IMR-90 (cell line): ENCODE results near the gene PAQR9. TPM values are rescaled to one million over a fixed set of nuclear protein-coding genes. Genes with fewer than 3 reads are reported as not detected.

ENCODE experiments used
- ATAC-seq: fragments of 200-7000 bp; cut with Tn5 transposase; 2 replicates; pipeline ENCODE4 v1.9.1; 2020; ENCODE audit warnings: low read depth, mild to moderate bottlenecking, moderate library complexity
- BruUV-seq: library from RNA; stranded (reverse); fragments of 400-500 nt; replicated peaks from 2 replicates; lab custom pipeline; 2021; lab: Mats Ljungman, UMichigan
- CTCF ChIA-PET: fragments of 300-600 bp; formaldehyde crosslinking; extraction: SDS; loops from one replicate; lab custom pipeline; 2021; ENCODE audit warnings: antibody characterized with exemption; lab: Yijun Ruan, JAX
- POLR2A ChIA-PET: fragments of 300-600 bp; sonication (Branson Sonifier 250); formaldehyde crosslinking; loops from one replicate; lab custom pipeline; 2022; ENCODE audit warnings: antibody characterized with exemption; ENCODE audit not compliant: unreplicated experiment; lab: Charles Lee
- DNase-seq: peaks from one replicate; pipeline ENCODE4 v3.0.0; 2013
- H2AFZ ChIP-seq: replicated peaks from 2 replicates; pipeline ENCODE3; 2013; ENCODE audit warnings: low read length, mild to moderate bottlenecking; ENCODE audit not compliant: poor library complexity
- H2AK5ac ChIP-seq: 2 replicates; pipeline ENCODE4 v1.6.1; 2013; ENCODE audit warnings: low read depth, low read length, inconsistent platforms
- H2AK9ac ChIP-seq: replicated peaks from 2 replicates; pipeline ENCODE3; 2013; ENCODE audit warnings: mild to moderate bottlenecking, low read depth, low read length, moderate library complexity; ENCODE audit not compliant: poor library complexity
- H2BK120ac ChIP-seq: 2 replicates; pipeline ENCODE4 v1.6.1; 2013; ENCODE audit warnings: low read depth, low read length, inconsistent platforms
- H2BK15ac ChIP-seq: 3 replicates; pipeline ENCODE4 v1.6.1; 2013; ENCODE audit warnings: low read depth, low read length, inconsistent platforms
- H2BK20ac ChIP-seq: 2 replicates; pipeline ENCODE4 v1.6.1; 2013; ENCODE audit warnings: low read depth, mild to moderate bottlenecking, inconsistent platforms, low read length, moderate library complexity
- H2BK5ac ChIP-seq: 2 replicates; pipeline ENCODE4 v1.6.1; 2013; ENCODE audit warnings: mild to moderate bottlenecking, low read depth, low read length, inconsistent platforms; ENCODE audit not compliant: poor library complexity, severe bottlenecking
- H3K14ac ChIP-seq: replicated peaks from 2 replicates; pipeline ENCODE4 v1.6.1; 2013; ENCODE audit warnings: low read depth, low read length, inconsistent platforms
- H3K18ac ChIP-seq: 2 replicates; pipeline ENCODE4 v1.6.1; 2013; ENCODE audit warnings: low read depth, low read length, control low read depth
- H3K23ac ChIP-seq: 2 replicates; pipeline ENCODE4 v1.6.1; 2013; ENCODE audit warnings: low read depth, low read length, inconsistent platforms
- H3K27ac ChIP-seq: 2 replicates; pipeline ENCODE4 v1.5.1; 2013; ENCODE audit warnings: mild to moderate bottlenecking, control low read depth, low read length; ENCODE audit not compliant: insufficient read depth
- H3K27me3 ChIP-seq: 2 replicates; pipeline ENCODE4 v1.6.1; 2013; ENCODE audit warnings: low read length; ENCODE audit not compliant: control insufficient read depth, insufficient read depth
- H3K36me3 ChIP-seq: 2 replicates; pipeline ENCODE4 v1.6.1; 2013; ENCODE audit warnings: low read length, mixed read lengths; ENCODE audit not compliant: control insufficient read depth, insufficient read depth
- H3K4ac ChIP-seq: 2 replicates; pipeline ENCODE4 v1.6.1; 2013; ENCODE audit warnings: low read depth, low read length, inconsistent platforms
- H3K4me1 ChIP-seq: 2 replicates; pipeline ENCODE4 v1.6.1; 2013; ENCODE audit warnings: low read length, mixed read lengths; ENCODE audit not compliant: control insufficient read depth, insufficient read depth
- H3K4me2 ChIP-seq: 2 replicates; pipeline ENCODE4 v1.6.1; 2013; ENCODE audit warnings: low read depth, mild to moderate bottlenecking, control low read depth, low read length, moderate library complexity
- H3K4me3 ChIP-seq: 2 replicates; pipeline ENCODE4 v1.5.1; 2013; ENCODE audit warnings: low read depth, mild to moderate bottlenecking, control low read depth, low read length, moderate library complexity; ENCODE audit not compliant: insufficient read depth
- H3K56ac ChIP-seq: 2 replicates; pipeline ENCODE4 v1.6.1; 2013; ENCODE audit warnings: low read length, inconsistent platforms; ENCODE audit not compliant: insufficient read depth; ENCODE audit errors: extremely low read depth
- H3K79me1 ChIP-seq, 2 experiments: 2 replicates each; pipeline ENCODE4 v1.6.1; 2013; ENCODE audit warnings: low read length in 2 of 2, inconsistent platforms in 1 of 2, low read depth in 1 of 2
- H3K9ac ChIP-seq: 2 replicates; pipeline ENCODE4 v1.6.1; 2013; ENCODE audit warnings: low read depth, low read length, control low read depth
- H3K9me1 ChIP-seq: 2 replicates; pipeline ENCODE4 v1.6.1; 2013; ENCODE audit warnings: low read length, inconsistent platforms; ENCODE audit not compliant: insufficient read depth
- H3K9me3 ChIP-seq: 2 replicates; pipeline ENCODE4 v1.6.1; 2013; ENCODE audit warnings: low read length; ENCODE audit not compliant: control insufficient read depth, insufficient read depth
- H4K20me1 ChIP-seq: 2 replicates; pipeline ENCODE4 v1.6.1; 2013; ENCODE audit warnings: low read length, inconsistent platforms; ENCODE audit not compliant: insufficient read depth
- H4K5ac ChIP-seq: 2 replicates; pipeline ENCODE4 v1.6.1; 2013; ENCODE audit warnings: mild to moderate bottlenecking, low read depth, low read length, control low read depth
- H4K8ac ChIP-seq, 2 experiments: 2 replicates each; pipeline ENCODE4 v1.6.1; 2013; ENCODE audit warnings: low read depth in 2 of 2, low read length in 2 of 2, control low read depth in 1 of 2, inconsistent platforms in 1 of 2
- H4K91ac ChIP-seq: 2 replicates; pipeline ENCODE4 v1.6.1; 2013; ENCODE audit warnings: low read depth, low read length, inconsistent platforms; ENCODE audit not compliant: insufficient read depth
- BHLHE40 ChIP-seq: fragments of 150-350 bp; IDR thresholded peaks from 2 replicates; pipeline ENCODE4 v1.6.1; 2016; ENCODE audit warnings: mild to moderate bottlenecking, low read depth, low read length
- CEBPB ChIP-seq: IDR thresholded peaks from 2 replicates; pipeline ENCODE4 v1.6.1; 2012; ENCODE audit warnings: low read depth, low read length, improper control_type of control experiment
- CHD1 ChIP-seq: IDR thresholded peaks from 2 replicates; pipeline ENCODE4 v1.6.1; 2012; ENCODE audit warnings: low read depth, low read length, improper control_type of control experiment
- FOS ChIP-seq: fragments of 150-350 bp; IDR thresholded peaks from 2 replicates; pipeline ENCODE4 v1.6.1; 2016; ENCODE audit warnings: low read depth, low read length
- MAFK ChIP-seq: IDR thresholded peaks from 2 replicates; pipeline ENCODE4 v1.6.1; 2012; ENCODE audit warnings: low read depth, low read length, improper control_type of control experiment
- MAZ ChIP-seq: IDR thresholded peaks from 2 replicates; pipeline ENCODE4 v1.6.1; 2012; ENCODE audit warnings: low read depth, mild to moderate bottlenecking, low read length, improper control_type of control experiment, moderate library complexity, borderline replicate concordance
- MXI1 ChIP-seq: IDR thresholded peaks from 2 replicates; pipeline ENCODE4 v1.6.1; 2012; ENCODE audit warnings: low read depth, mild to moderate bottlenecking, low read length, moderate library complexity, borderline replicate concordance
- NFE2L2 ChIP-seq: fragments of 150-350 bp; IDR thresholded peaks from 2 replicates; pipeline ENCODE4 v1.6.1; 2016; ENCODE audit warnings: low read depth, mild to moderate bottlenecking, low read length
- POLR2A ChIP-seq: IDR thresholded peaks from 2 replicates; pipeline ENCODE4 v1.6.1; 2012; ENCODE audit warnings: mild to moderate bottlenecking, low read depth, low read length
- RAD21 ChIP-seq: IDR thresholded peaks from 2 replicates; pipeline ENCODE4 v1.6.1; 2012; ENCODE audit warnings: low read length, improper control_type of control experiment
- RCOR1 ChIP-seq: IDR thresholded peaks from 2 replicates; pipeline ENCODE4 v1.6.1; 2012; ENCODE audit warnings: mild to moderate bottlenecking, low read length, improper control_type of control experiment; ENCODE audit not compliant: insufficient replicate concordance
- RFX5 ChIP-seq: IDR thresholded peaks from 2 replicates; pipeline ENCODE4 v1.8.0; 2012; ENCODE audit warnings: low read depth, mild to moderate bottlenecking, low read length, moderate library complexity
- SMC3 ChIP-seq: fragments of 150-350 bp; IDR thresholded peaks from 2 replicates; pipeline ENCODE4 v1.6.1; 2016; ENCODE audit warnings: low read depth, mild to moderate bottlenecking, antibody characterized with exemption, low read length, moderate library complexity
- WGBS, 2 experiments: methylation state at CpG; one replicate each; pipeline versions ENCODE4 v1.1.5 to v1.1.7; 2013; ENCODE audit warnings: missing lambda C conversion rate in 2 of 2; ENCODE audit not compliant: insufficient read length in 1 of 2; ENCODE audit errors: extremely low coverage in 2 of 2; 5-methylcytosine and 5-hydroxymethylcytosine counted together
- dilution Hi-C: fragments of 300-500 bp; cut with HindIII; formaldehyde crosslinking; loops from one replicate; pipeline ENCODE4 v1.14.3; 2018; ENCODE audit warnings: low sequenced_read_pairs; ENCODE audit not compliant: unreplicated experiment
- in situ Hi-C: fragments of 300-500 bp; cut with MboI; formaldehyde crosslinking; loops from 3 replicates; pipeline ENCODE4 v1.14.3; 2019; ENCODE audit warnings: low sequenced_read_pairs, inconsistent platforms, mixed read lengths
- intact Hi-C: fragments of 100-400 bp; cut with micrococcal nuclease; formaldehyde crosslinking; loops from 2 replicates; pipeline ENCODE4 v1.10.0; 2022
- polyA plus RNA-seq, 3 experiments: library from polyadenylated mRNA; depleted of rRNA; stranded (reverse); fragments of >200 nt; gene quantifications; 2 replicates each; pipeline ENCODE4 v1.2.3, GENCODE V29; 2012; ENCODE audit warnings: low replicate concordance in 1 of 3
- total RNA-seq: library from RNA; depleted of rRNA; stranded (reverse); fragments of >200 nt; gene quantifications from 2 replicates; pipeline ENCODE4 v1.2.3, GENCODE V29; 2012
- TF ChIP-seq, protein P1 (sequence below): fragments of 150-350 bp; IDR thresholded peaks from 2 replicates; pipeline ENCODE4 v1.6.1; 2016; ENCODE audit warnings: low read depth, mild to moderate bottlenecking, low read length, moderate library complexity, borderline replicate concordance
- TF ChIP-seq, protein P2 (sequence below): fragments of 150-350 bp; IDR thresholded peaks from 2 replicates; pipeline ENCODE4 v1.6.1; 2017; ENCODE audit warnings: mild to moderate bottlenecking, antibody characterized with exemption, low read length, low read depth
- TF ChIP-seq, protein P3 (sequence below): conservative IDR thresholded peaks from 2 replicates; pipeline ENCODE4 v1.5.1; 2012; ENCODE audit warnings: mild to moderate bottlenecking, low read depth, low read length, improper control_type of control experiment

PAQR9 gene
- total and polyA plus RNA-seq, 2 of the 4 experiments (the other 2 are of a cell fraction), result 0.05 TPM; not detected in 1

DNA sequence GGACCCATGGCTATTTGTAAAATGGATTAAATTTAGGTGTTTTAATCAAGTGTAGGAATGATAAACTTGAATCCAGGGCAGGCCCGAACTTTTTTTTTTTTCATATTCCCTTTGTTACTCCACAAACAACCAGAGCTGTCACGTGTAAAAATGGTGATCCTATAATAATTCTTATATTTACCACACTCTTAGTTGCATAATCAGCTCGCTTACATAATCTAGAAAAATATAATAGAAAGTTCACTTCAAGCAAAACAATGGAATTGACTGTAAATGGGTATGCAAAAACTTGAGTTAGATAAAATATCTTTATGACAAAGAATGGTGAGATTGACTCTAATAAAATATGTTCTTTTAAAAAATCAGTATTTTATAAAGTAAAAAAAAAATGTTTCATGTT, 2.1 kb upstream of the PAQR9 start:
- H4K8ac ChIP-seq, result no peak overlapping the region
- H2BK120ac ChIP-seq, result no peak overlapping the region
- no peaks in the 10 kb centered on the region; the same call in 1 of the 2 replicates for H3K9me1 ChIP-seq
- WGBS, 2 experiments, result no CpG with 5 or more reads among the region's 3 CpGs
- H2AK9ac ChIP-seq, result no peak overlapping the region
- no peak overlapping the region for H2AFZ ChIP-seq
- dilution Hi-C loops, result no loop called here
- TF ChIP-seq, protein P1, sequence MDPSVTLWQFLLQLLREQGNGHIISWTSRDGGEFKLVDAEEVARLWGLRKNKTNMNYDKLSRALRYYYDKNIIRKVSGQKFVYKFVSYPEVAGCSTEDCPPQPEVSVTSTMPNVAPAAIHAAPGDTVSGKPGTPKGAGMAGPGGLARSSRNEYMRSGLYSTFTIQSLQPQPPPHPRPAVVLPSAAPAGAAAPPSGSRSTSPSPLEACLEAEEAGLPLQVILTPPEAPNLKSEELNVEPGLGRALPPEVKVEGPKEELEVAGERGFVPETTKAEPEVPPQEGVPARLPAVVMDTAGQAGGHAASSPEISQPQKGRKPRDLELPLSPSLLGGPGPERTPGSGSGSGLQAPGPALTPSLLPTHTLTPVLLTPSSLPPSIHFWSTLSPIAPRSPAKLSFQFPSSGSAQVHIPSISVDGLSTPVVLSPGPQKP, result no peak
- no peak for TF ChIP-seq RFX5
- TF ChIP-seq SMC3, result no peak
- no peak for TF ChIP-seq BHLHE40
- TF ChIP-seq MAFK, result no peak
- no peak for TF ChIP-seq MAZ
- no peak for TF ChIP-seq NFE2L2
- TF ChIP-seq RAD21, result no peak
- no peak for TF ChIP-seq CHD1
- TF ChIP-seq, protein P2, sequence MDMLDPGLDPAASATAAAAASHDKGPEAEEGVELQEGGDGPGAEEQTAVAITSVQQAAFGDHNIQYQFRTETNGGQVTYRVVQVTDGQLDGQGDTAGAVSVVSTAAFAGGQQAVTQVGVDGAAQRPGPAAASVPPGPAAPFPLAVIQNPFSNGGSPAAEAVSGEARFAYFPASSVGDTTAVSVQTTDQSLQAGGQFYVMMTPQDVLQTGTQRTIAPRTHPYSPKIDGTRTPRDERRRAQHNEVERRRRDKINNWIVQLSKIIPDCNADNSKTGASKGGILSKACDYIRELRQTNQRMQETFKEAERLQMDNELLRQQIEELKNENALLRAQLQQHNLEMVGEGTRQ, result no peak
- TF ChIP-seq, protein P3, sequence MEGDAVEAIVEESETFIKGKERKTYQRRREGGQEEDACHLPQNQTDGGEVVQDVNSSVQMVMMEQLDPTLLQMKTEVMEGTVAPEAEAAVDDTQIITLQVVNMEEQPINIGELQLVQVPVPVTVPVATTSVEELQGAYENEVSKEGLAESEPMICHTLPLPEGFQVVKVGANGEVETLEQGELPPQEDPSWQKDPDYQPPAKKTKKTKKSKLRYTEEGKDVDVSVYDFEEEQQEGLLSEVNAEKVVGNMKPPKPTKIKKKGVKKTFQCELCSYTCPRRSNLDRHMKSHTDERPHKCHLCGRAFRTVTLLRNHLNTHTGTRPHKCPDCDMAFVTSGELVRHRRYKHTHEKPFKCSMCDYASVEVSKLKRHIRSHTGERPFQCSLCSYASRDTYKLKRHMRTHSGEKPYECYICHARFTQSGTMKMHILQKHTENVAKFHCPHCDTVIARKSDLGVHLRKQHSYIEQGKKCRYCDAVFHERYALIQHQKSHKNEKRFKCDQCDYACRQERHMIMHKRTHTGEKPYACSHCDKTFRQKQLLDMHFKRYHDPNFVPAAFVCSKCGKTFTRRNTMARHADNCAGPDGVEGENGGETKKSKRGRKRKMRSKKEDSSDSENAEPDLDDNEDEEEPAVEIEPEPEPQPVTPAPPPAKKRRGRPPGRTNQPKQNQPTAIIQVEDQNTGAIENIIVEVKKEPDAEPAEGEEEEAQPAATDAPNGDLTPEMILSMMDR, result no peak
- no peak for TF ChIP-seq FOS
- no peak for TF ChIP-seq RCOR1
- no peak for TF ChIP-seq POLR2A
- no peak for TF ChIP-seq CEBPB
- no peak for TF ChIP-seq MXI1
- no peak overlapping the region for H3K56ac ChIP-seq
- no peak overlapping the region for H3K9ac ChIP-seq
- H2BK20ac ChIP-seq, result no peak overlapping the region
- in situ Hi-C loops, result no loop called here
- no peaks in the 10 kb centered on the region for H3K79me1 ChIP-seq
- H2BK15ac ChIP-seq, result no peak overlapping the region
- peaks cover 2% of the 10 kb centered on the region; the same call in 1 of the 2 replicates for H3K9me3 ChIP-seq
- H3K4ac ChIP-seq, result no peak overlapping the region
- no TSS peak for BruUV-seq
- intact Hi-C loops, result no loop called here
- CTCF ChIA-PET, result interaction anchor here (0.7 to 1.1 kb wide), 3 partner anchors 9 to 137 kb away, joined by 3 to 6 read pairs (median 4); no protein-coding TSS in a partner anchor
- no peak overlapping the region for H4K5ac ChIP-seq
- H3K4me2 ChIP-seq, result no peak overlapping the region
- no peaks in the 10 kb centered on the region for H3K36me3 ChIP-seq
- H3K27ac ChIP-seq, result no peak overlapping the region
- H3K23ac ChIP-seq, result no peak overlapping the region
- H3K4me1 ChIP-seq, result 0 out of 2 replicates have a peak, but pooled peaks cover 2% of the 10 kb centered on the region
- H3K14ac ChIP-seq, result no peak overlapping the region
- no peak overlapping the region for H4K91ac ChIP-seq
- H4K20me1 ChIP-seq, result no peaks in the 10 kb centered on the region
- H3K27me3 ChIP-seq, result peaks cover 55% of the 10 kb centered on the region
- H2AK5ac ChIP-seq, result no peak overlapping the region
- H3K18ac ChIP-seq, result no peak overlapping the region
- ATAC-seq (no peak), DNase-seq (no peak)
- H3K4me3 ChIP-seq, result no peak overlapping the region
- no peak overlapping the region for H2BK5ac ChIP-seq
- POLR2A ChIA-PET, result no interaction called here
